GM21717 (cell line): Measurements from ENCODE around the gene HOXC5.
A peak's percentile ranks its signal among the peaks of the same experiment; 100 is the strongest.

ENCODE experiments used
- ATAC-seq: cut with Tn5 transposase; IDR thresholded peaks from one replicate; pipeline ENCODE4 v1.9.1; 2021; ENCODE audit warnings: mild to moderate bottlenecking, moderate library complexity; ENCODE audit not compliant: unreplicated experiment

The HOXC5 gene

DNA sequence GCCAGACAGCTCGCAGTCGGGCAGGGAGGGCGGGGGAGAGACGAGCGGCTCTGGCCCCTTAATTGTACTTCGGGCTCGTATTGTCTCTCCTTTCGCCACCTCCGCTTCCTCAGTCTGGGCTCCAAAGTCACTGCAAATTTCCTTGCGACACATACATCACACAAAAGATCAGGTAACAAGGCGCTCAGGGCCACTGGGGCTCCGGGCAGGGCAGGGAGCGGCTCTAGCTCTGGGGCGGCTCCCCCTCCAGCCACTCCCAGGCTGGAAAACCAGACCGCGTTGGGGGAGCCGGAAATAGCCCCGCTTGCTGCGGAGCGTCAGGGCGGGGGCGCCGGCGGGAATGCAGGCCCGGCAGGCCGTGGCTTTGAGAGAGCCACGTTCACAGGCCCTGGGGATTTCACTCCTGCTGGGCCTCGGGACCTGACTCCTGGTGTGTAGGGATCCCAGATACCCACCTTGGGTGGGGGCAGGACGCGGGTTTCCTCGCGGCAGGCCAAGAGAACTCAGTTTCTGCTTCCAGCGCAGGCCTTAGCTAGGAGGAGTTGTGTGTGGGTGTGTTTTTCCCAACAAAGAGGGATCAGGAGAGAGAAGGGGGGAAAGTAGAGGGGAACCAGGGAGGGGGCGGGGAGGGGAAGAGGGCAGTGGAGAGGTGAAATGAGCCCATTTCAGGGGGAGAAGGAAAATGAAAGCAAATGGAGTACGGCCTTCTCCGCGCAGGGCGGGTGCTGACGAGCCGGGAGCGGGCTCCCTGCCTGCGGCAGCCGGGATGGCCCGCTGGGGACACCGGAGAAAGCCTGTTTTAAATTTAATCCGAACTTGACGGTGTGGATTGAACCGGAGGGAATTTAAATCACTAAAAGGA lies 37.2 kb upstream of the HOXC5 start:
- no peak for ATAC-seq

DNA sequence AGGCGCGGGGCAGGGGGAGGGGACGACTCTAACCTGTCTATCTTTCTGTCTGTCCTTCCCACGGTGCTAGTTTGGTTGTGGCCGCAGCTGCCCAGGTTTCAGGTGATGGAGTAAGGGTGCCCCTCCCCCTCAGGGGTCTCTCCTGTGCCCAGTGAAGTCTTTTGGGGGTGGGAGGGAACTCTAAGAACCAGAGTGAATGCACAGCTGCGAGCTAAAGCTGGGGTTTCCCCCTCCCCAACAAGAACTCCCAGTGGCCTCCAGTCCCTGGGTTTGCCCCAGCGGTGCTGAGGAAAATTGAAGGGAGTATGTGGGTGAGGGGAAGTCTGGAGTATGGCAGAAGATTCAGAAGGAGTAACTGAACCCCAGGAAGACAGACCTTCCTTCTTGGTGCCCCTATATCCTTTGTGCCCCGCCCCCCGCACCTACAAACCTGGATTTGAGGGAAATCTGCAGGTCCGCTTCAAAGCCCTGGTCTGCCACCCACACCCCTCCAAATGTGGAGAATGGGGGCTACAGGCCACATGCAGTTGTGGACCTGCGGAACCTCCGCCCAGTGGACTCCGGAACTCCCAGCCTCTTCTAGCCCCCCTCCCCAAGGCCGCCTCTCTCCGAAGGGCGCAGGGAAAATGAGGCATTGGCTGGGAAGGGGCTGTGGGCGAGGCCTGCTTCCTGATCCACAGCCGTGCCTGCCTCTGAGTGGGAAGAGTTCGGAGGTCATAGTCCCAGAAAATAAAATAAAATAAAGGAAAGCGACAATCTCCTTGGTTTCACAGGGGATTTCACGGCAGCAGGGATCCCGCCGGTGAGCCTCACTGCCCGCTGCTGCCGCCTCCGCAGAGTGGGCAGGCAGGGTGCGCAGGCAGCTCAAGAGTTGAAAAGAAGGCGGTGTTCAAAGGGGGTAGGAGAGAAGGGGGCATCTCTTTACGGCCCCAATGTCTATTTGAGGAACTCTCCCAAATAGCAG lies 36.3 kb upstream of the HOXC5 start:
- ATAC-seq, result no peak

DNA sequence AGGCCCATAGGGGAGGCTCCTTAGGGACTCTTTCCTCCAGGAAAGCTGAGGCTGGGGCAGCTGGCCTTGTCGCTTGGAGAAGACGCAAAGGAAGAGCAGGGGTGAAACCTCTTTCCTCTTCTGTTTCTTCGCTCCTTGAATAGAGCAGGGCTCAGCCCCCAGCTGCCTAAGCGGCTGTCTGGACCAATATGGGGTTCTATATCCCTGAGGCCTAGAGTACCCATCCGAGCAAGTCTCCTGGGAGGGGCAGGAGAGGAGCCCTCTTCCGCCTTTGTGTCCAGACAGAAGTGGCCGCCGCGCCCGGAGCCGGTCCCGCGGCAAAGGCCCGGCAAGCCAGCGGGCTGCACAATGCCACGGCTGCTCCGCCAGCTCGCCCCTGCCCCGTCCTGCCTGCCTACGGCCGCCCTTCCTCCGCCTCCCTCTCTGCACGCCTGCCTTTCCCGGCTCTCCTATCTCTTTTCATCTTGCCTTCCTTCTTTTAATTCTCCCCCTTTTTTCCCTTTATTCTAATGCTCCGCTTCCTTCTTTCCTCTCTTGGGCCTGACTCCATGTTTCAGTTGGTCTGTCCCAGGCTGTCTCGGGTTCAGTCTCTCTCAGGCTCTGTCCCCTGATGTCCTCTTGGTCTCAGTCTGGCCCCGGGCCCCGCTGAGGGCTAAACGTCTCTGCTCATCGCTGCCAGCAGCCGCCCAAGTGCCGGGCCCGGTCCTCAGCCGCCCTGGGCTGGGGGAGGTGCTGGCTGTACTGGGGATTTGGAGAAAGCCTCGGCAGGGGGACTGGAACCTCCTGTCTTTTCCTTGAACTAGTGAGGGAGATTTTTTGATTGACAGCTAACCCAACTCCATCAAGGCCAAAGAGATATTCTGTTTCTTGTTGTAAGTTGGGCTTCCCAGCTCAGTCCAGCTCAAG lies 35.4 kb upstream of the HOXC5 start:
- no peak for ATAC-seq

DNA sequence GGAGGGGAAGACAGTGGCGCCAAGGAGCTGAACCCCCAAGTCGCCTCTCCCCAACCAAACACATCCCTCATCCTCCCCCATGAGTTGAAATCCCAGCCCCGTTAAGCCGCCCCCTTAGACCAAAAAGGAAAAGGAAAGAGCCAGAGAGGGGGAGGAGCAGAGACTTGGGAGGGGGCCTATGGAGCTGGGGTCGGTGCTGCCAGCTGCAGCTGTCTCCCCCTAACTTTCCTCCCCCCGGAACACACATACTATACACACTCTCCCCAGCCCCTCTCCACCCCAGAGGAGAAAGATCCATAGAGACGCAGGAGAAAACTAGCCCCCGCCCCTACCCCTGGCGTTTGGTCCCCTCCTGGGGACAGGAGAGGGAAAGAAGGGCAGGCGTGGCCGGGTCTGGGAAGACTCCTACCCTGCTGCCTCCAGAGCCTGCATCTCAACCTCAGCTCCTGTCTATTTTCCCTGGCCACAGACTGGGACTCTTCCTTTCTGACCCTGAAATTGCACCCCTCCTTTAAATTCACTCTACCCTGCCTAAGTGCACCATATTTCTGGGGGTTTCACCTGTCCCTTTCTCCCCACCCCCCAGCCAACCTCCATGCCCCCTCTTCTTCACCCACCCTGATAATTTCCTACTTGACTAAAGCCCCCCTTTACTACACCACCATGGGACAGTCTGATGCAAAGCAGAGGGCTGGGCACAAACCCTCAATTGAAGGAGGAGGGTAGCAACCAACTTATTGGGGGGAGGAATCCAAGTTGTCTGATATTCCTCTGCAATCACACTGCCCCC lies 34.5 kb upstream of the HOXC5 start:
- no peak for ATAC-seq

DNA sequence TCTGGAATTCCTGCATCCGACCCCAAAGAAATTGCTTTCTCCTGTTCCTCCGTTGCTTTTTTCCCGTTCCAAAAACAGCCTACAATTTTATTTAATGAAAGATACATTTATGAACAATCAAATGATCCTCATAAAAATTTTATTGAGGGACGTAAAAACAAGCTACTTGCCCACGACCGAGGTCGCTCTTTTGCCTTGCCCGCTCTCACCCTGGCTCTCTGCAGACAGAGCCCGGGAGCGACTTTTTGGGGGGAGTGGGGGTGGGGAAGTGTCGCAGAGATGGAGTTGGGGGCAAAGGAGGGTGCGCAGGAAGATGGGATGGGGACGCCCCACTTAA lies 34.0 kb upstream of the HOXC5 start:
- ATAC-seq, result no peak

DNA sequence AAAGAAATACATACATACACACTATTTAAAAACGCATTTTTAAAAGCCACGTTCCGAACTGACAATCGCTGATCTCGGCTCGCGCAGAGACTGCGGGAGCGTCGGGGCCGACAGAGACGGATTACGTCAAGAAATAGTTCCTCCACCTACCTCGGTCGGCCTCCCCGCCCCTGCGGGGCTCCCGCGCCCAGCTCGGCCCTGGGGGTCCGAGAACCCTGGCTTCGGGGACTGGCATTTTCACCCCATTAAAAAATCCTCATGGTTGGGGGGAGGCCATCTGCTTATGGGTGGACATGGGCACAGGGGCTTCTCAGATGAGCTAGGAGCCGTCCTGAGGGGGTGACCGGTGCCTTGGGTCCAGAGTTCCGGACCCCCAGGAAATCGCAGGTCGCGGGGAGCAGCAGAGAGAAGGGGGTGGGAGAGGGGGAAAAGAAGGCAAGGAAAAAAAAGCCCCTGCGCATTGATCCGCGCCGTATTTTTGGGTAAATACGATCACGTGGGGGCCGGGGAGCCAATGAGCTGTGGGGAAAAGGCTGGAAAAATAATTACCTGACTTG lies 33.2 kb upstream of the HOXC5 start:
- ATAC-seq, result no peak

DNA sequence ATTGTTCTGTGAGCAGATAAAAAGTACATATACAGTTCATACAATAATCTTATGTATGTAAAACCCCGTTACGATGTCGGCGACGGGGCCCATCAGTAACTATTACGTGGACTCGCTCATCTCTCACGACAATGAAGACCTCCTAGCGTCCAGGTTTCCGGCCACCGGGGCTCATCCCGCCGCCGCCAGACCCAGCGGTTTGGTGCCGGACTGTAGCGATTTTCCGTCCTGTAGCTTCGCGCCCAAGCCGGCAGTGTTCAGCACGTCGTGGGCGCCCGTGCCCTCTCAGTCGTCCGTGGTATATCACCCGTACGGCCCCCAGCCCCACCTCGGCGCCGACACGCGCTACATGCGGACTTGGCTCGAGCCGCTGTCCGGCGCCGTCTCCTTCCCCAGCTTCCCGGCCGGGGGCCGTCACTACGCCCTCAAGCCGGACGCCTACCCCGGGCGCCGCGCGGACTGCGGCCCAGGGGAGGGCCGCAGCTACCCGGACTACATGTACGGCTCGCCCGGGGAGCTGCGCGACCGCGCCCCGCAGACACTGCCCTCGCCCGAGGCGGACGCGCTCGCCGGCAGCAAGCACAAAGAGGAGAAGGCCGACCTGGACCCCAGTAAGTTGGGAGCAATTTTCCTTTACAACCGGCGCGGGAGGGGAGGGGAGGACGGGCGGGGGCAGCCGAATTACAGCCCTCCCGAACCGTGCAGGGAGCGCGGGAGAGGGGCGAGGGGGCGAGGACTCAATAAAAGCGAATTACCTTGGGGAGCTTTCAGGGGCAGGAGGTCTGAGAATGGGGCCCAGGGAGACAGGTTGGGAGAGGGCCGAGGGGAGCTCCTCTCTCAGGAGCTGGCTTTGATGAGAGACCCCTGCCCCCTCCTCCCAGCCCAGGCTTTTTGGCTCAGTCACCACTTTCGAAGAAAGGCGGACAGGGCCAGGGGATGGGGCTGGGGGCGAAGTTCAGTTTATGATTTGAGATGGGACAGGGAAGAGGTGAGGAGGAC lies 32.4 kb upstream of the HOXC5 start, which contains the start of gene HOXC9:
Gene HOXC9, plus strand, starts transcription at position 46 of the 999 bp plus-strand sequence. Its CDS starts 28 bp downstream, at position 74.
- ATAC-seq, result no peak

DNA sequence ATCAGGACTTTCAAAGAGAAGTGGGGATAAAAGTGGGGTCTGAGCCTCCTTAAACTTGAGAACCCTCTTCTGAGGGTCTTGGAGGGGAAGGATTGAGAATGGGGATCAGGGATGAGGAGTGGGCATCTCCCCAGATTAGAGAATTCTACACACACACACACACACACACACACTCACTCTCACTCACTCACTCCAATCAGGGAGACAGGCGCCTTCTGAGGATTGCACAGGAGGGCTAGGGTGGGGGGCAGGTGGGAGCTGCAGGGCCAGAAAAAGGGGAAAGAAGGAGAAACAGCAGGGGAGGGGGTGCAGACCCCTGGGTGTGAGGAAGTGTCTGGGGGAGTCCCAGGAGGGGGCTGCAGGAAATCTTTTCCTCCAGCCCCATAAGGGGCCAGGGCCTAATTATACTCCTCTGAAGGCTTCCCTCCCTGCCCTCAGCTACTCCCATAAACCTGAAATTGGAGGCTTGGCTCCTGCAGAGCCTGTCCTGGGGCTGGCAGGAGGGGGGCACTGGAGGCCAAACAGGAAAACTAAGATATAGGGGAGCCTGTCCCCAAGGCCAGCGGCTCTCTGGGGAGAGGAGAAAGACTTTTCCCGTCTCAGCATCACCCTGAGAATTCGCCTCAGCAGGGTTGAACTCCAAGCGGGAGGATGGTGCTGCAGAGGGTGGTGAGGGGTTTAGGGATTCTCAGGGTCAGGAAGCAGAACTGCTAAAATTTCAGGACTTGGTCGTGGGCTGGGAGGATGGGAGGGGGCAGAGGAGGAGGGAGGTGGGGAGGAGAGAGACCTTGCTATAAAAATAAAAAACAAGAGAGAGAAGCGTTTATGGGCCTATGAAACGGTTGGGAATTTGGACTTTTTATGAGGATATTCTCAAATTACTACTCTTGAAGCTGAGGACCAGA lies 31.3 kb upstream of the HOXC5 start:
- no peak for ATAC-seq

DNA sequence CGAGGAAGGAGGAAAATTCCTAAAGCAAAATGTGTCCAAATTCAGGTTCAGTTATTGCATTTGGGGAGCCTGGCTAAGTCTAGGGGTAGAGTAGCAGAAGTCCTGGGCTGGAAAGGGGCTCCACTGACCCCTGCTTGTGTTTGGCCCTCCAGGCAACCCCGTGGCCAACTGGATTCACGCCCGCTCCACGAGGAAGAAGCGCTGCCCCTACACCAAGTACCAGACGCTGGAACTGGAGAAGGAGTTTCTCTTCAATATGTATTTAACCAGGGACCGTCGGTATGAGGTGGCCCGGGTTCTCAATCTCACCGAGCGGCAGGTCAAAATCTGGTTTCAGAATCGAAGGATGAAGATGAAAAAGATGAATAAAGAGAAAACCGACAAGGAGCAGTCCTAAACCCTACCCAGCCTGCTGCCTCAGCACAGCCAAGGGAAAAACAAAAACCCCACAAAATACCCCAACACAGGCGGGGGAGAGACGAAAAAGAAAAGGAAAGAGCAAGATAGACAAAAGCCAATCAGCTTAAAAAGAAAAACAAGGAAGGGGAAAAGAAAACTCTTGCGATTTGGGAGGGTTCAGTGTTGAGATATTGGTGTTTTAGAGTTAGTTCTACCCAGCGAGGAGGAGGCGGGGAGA lies 30.5 kb upstream of the HOXC5 start:
- ATAC-seq, result no peak

DNA sequence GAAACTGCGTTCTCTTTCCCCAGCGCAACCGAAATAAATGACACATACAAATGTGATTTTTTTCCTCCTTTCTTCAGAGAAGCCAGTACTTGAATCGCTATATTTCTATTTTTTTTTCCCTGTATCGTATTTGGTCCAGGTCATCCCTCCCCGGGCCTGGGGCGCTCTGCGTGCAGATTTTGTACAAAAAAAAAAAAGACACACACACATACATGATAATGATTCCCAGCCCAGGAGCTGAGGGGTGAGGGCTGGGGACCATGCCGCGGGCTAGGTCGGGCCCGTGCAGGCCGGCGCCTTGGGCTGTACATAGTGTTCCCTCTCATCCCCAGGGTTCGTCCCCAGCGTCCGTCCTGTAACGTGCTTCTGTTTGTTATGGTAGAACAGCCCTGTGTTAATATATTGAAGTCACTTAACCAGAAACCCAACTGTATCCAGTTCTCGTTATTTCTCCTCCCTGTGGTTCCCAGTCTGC lies 29.9 kb upstream of the HOXC5 start:
- no peak for ATAC-seq

DNA sequence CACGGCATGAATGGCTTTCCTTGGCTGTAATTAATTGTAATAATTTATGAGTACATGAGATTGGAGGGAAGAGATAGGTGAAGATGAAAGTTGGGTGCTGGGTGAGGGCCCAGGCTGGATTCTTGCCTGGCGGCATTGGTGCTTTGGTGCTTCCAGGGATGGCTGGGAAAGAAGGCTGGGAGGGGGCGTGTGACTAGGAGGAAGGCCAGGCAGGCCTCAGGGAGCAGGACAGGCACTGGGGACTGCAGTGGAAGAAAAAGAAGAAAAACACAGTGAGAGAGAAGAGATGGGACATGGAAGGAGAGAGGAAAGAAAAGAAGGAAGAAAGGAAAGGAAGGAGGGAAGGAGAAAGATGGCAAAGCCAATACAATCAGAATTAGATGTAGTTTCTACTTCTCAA lies 29.2 kb upstream of the HOXC5 start:
- no peak for ATAC-seq

DNA sequence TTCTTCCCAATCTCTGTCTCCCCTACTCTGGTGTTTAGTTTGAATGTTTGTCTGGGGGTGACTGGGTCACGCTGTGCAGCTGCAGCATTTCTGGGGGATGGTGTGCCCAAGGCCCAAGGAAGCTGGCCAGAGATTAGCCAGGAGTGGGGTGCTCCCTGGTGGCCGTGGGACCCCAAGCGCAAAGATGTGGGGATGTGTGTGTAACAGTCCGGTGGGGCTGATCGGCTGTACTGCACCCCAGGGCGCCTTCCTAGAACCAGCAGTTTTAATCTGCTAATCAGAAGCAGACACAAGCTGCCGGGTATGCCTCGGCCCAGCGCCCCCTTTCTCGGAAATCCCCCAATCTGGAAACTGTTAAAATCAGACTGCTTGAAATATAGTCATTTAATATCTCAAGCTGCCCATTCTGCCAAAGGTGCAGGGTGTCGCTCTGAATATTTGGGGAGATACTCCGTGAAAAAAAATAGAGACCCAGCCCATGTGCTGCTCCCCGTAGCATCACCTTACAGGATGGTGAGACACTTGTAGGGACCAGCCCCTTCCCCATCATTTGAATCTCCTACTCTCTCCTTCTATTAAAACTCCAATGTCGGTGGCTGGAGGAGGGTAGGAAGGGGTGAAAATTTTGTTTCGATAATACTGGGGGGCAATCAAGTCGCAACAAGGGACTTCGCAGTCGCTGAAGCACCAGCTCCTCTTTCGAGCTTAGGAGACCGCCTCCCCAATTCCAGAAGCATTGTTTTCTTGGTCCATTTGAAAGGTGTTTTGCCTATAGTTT lies 28.6 kb upstream of the HOXC5 start:
- ATAC-seq, result no peak

DNA sequence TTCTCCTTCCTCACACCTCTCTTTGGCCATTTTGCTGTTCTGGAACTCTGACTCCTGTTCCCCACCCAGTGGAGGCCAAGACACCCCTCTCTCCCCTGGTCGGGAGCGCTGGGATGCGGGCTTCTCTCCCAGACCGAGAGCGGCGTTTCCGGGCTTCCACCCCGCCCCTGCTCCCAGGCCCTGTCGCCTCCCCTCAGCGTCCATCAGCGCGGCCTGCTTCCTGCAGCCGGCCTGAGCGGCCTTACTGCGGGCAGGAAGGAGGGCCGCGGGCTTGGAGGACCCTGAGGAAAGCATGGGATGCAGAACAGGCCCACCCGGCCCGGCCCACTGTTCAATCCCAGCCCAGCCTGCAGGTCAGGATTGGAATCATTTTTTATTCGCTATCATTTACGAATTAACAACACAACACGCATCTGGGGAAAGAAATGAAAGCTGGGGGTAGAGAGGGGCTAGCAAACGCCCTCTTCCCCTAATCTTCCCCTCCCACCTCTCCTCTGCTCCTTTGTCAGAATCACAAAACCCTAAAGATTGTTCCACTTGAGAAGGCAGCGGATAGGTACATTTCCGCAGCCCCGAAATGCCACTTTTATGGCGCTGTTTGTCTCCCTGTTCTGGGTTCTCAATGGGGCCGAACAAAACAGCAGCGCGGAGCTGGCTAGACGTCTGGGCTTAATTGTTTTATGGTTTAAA lies 27.9 kb upstream of the HOXC5 start:
- ATAC-seq, result no peak

DNA sequence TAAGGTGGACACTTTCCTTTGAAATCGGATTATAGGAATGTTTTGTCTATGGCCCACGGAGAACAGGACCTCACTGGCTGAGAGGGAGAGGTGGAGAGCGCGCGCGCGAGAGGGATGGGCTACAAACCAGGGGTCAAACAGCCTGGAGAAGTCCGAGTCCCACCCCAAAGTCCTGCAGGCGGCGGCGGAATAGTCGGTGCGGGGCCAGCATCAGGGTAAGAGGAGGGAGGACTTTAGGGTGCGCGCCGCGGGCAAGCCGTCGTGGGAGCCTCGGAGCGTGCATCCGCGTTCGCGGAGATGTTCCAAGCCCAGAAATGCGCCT lies 27.4 kb upstream of the HOXC5 start:
- ATAC-seq, result no peak

DNA sequence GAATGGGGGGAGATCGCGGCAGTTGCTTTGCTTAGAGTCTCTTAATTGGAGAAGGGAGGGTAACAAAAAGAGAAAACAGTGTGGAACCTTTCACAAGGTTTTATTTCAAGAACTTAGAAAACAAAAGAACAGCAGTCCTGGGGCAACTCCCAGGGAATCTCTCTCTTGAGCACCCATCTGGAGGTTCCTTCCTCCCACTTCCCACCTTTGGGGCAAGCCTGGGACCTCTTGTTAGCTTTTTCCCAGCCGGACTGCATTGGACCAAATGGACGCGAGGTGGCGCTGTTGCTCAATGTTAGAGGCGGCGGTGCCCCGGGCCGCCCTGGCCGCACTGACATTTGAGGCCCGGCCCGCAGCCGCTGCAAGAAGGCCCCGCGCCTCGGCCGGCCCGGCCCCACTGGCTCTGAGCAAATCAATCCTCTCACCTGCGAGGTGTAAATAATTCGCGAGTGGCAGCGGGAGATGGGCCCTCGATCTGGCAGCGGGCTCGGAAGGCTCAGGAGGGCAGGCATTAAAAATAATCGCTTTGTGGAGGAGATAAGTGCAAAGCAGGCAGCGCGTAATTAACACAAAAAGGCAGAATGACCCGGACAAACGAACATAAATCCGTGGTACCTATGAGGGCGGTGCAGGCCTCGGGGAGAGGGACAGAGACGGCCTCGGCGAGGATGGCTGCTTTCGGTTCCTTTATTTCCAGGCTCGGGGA lies 26.8 kb upstream of the HOXC5 start:
- peak; percentile 67 for ATAC-seq
